GM12878 (cell line): Measurements from ENCODE around the gene MAST3. TPM values are rescaled to one million over a fixed set of nuclear protein-coding genes. Genes with fewer than 3 reads are reported as not detected.

ENCODE experiments used
- ATAC-seq: fragments of 200-7000 bp; cut with Tn5 transposase; 3 replicates; pipeline ENCODE4 v1.9.1; 2020; ENCODE audit warnings: mild to moderate bottlenecking, moderate library complexity
- BruUV-seq: library from RNA; stranded (reverse); fragments of 400-500 nt; replicated peaks from 2 replicates; lab custom pipeline; 2021; lab: Mats Ljungman, UMichigan
- CTCF ChIA-PET: fragments of 300-600 bp; sonication (Branson Sonifier 250); formaldehyde crosslinking; extraction: SDS; loops from one replicate; lab custom pipeline; 2021; ENCODE audit warnings: inconsistent platforms; lab: Yijun Ruan, JAX
- POLR2A ChIA-PET: fragments of 350-600 bp; formaldehyde crosslinking; extraction: SDS; loops from one replicate; lab custom pipeline; 2021; ENCODE audit warnings: inconsistent platforms; lab: Charles Lee
- RAD21 ChIA-PET: fragments of 300-600 bp; sonication (Branson Sonifier 250); formaldehyde crosslinking; loops from one replicate; lab custom pipeline; 2023; ENCODE audit warnings: antibody characterized with exemption; ENCODE audit not compliant: unreplicated experiment; lab: Charles Lee
- SMC1A ChIA-PET: fragments of 300-600 bp; sonication (Branson Sonifier 250); formaldehyde crosslinking; loops from one replicate; lab custom pipeline; 2023; ENCODE audit not compliant: unreplicated experiment, uncharacterized antibody; lab: Charles Lee
- DNase-seq: peaks from one replicate; pipeline ENCODE4 v3.0.0-alpha.2; 2011; ENCODE audit warnings: low read depth, low spot score
- FAIRE-seq: peaks from 3 replicates; lab custom pipeline; 2011; peaks lifted over from hg19 to GRCh38; lab: Jason Lieb, UNC
- H2AFZ ChIP-seq: 2 replicates; pipeline ENCODE4 v1.6.0; 2011; ENCODE audit warnings: low read depth, low read length, control low read depth; ENCODE audit not compliant: control insufficient read depth
- H3K27ac ChIP-seq: 2 replicates; pipeline ENCODE4 v1.5.1; 2011; ENCODE audit warnings: control low read depth; ENCODE audit not compliant: control insufficient read depth, insufficient read depth
- H3K27me3 ChIP-seq, 2 experiments: replicated peaks in 1 of 2; 2 replicates each; pipeline versions ENCODE4 v1.6.0 to v1.6.1; 2011; ENCODE audit warnings: low read length in 1 of 2; ENCODE audit not compliant: control insufficient read depth in 2 of 2, insufficient read depth in 2 of 2
- H3K36me3 ChIP-seq, 2 experiments: 2 replicates each; pipeline ENCODE4 v1.5.1; 2011; ENCODE audit warnings: low read length in 1 of 2; ENCODE audit not compliant: control insufficient read depth in 2 of 2, insufficient read depth in 2 of 2
- H3K4me1 ChIP-seq: 2 replicates; pipeline ENCODE4 v1.6.1; 2011; ENCODE audit warnings: mild to moderate bottlenecking, low read length, moderate library complexity, mixed read lengths; ENCODE audit not compliant: control insufficient read depth, insufficient read depth
- H3K4me2 ChIP-seq: 2 replicates; pipeline ENCODE4 v1.6.0; 2011; ENCODE audit warnings: control low read depth; ENCODE audit not compliant: control insufficient read depth, insufficient read depth
- H3K4me3 ChIP-seq: fragments of 200-600 bp; sonication (generic); 2 replicates; pipeline ENCODE4 v1.5.1; 2016
- H3K79me2 ChIP-seq: 2 replicates; pipeline ENCODE4 v1.6.0; 2011; ENCODE audit warnings: low read length; ENCODE audit not compliant: control insufficient read depth, insufficient read depth
- H3K9ac ChIP-seq: 2 replicates; pipeline ENCODE4 v1.8.0; 2011; ENCODE audit warnings: low read length, control low read depth, mixed read lengths; ENCODE audit not compliant: control insufficient read depth, insufficient read depth
- H3K9me3 ChIP-seq: replicated peaks from 3 replicates; pipeline ENCODE4 v1.5.1; 2011; ENCODE audit warnings: mild to moderate bottlenecking, low read length; ENCODE audit not compliant: control insufficient read depth, insufficient read depth
- H4K20me1 ChIP-seq: 2 replicates; pipeline ENCODE4 v1.6.0; 2011; ENCODE audit not compliant: control insufficient read depth, insufficient read depth
- E2F8 ChIP-seq: fragments of 450-650 bp; IDR thresholded peaks from 2 replicates; pipeline ENCODE4 v1.6.1; 2018; ENCODE audit warnings: mild to moderate bottlenecking, low read depth, moderate library complexity; ENCODE audit not compliant: partially characterized antibody
- ETV6 ChIP-seq, 2 experiments: fragments of 450-650 bp in 1 of 2; IDR thresholded peaks in 1 of 2; conservative IDR thresholded peaks in 1 of 2; 2 replicates each; pipeline ENCODE4 v1.6.1; 2014; ENCODE audit warnings: antibody characterized with exemption in 1 of 2, borderline replicate concordance in 1 of 2, low read depth in 1 of 2, mild to moderate bottlenecking in 1 of 2, moderate library complexity in 1 of 2
- GATAD2B ChIP-seq: fragments of 450-650 bp; conservative IDR thresholded peaks from 2 replicates; pipeline ENCODE4 v1.6.1; 2017; ENCODE audit warnings: low read depth, mild to moderate bottlenecking, moderate library complexity
- POU2F2 ChIP-seq: IDR thresholded peaks from 3 replicates; pipeline ENCODE4 v1.6.1; 2011; ENCODE audit warnings: low read depth, mild to moderate bottlenecking, low read length, borderline replicate concordance
- RCOR1 ChIP-seq: conservative IDR thresholded peaks from 2 replicates; pipeline ENCODE4 v1.6.1; 2012; ENCODE audit warnings: low read depth, low read length, improper control_type of control experiment
- SUPT20H ChIP-seq: IDR thresholded peaks from 2 replicates; pipeline ENCODE4 v1.6.1; 2011; ENCODE audit warnings: low read depth, mild to moderate bottlenecking, low read length, moderate library complexity, borderline replicate concordance; ENCODE audit not compliant: control insufficient read depth
- TAF1 ChIP-seq: IDR thresholded peaks from 2 replicates; pipeline ENCODE4 v1.6.1; 2011; ENCODE audit warnings: mild to moderate bottlenecking, low read depth, low read length, borderline replicate concordance
- TCF3 ChIP-seq: IDR thresholded peaks from 2 replicates; pipeline ENCODE4 v1.6.1; 2012; ENCODE audit warnings: low read depth, mild to moderate bottlenecking, low read length, borderline replicate concordance; ENCODE audit not compliant: insufficient read depth
- USF2 ChIP-seq: IDR thresholded peaks from 2 replicates; pipeline ENCODE4 v1.6.1; 2011; ENCODE audit warnings: low read depth, low read length, improper control_type of control experiment, borderline replicate concordance
- WRNIP1 ChIP-seq: IDR thresholded peaks from 2 replicates; pipeline ENCODE4 v1.6.1; 2011; ENCODE audit warnings: low read depth, low read length, improper control_type of control experiment, borderline replicate concordance
- ZBED1 ChIP-seq: IDR thresholded peaks from 2 replicates; pipeline ENCODE4 v1.6.1; 2016; ENCODE audit warnings: borderline replicate concordance
- ZBTB11 ChIP-seq: fragments of 450-650 bp; formaldehyde crosslinking; IDR thresholded peaks from 2 replicates; pipeline ENCODE4 v1.5.0; 2022; ENCODE audit warnings: mild to moderate bottlenecking, missing genetic modification characterization
- ZNF274 ChIP-seq: IDR thresholded peaks from one replicate; pipeline ENCODE4 v1.8.0; 2011; ENCODE audit not compliant: insufficient read length, insufficient read depth
- WGBS: methylation state at CpG from one replicate; pipeline ENCODE4 v1.1.6; 2016; ENCODE audit warnings: low lambda C conversion rate; ENCODE audit not compliant: insufficient replicate concordance, insufficient coverage; ENCODE audit errors: missing lambda C conversion rate; 5-methylcytosine and 5-hydroxymethylcytosine counted together
- in situ Hi-C: fragments of 300-500 bp; cut with MboI; formaldehyde crosslinking; loops from 9 replicates; pipeline ENCODE4 v1.14.3; 2018; ENCODE audit warnings: mixed read lengths
- intact Hi-C: fragments of 100-400 bp; cut with micrococcal nuclease; formaldehyde crosslinking; loops from one replicate; pipeline ENCODE4 v1.14.2; 2022; ENCODE audit not compliant: unreplicated experiment
- polyA plus RNA-seq, 11 experiments: library from polyadenylated mRNA; depleted of rRNA in 4 of 11; unstranded in 6 of 11; stranded (reverse) in 5 of 11; fragments of >200 nt; fragmentation: Nextera tagmentation in 4 of 11; fragmentation: Illumina TruSeq in 1 of 11; extraction: Ambion mirVana in 4 of 11; extraction: Trizol in 1 of 11; gene quantifications; 1 replicate in 1 of 11; 2 replicates in 10 of 11; pipeline versions ENCODE4 v1.2.1 to v1.2.3, GENCODE V29; 2011 to 2016; ENCODE audit warnings: inconsistent platforms in 2 of 11, missing spikeins in 2 of 11, low read depth in 1 of 11
- total RNA-seq, 4 experiments: library from RNA; depleted of rRNA in 3 of 4; stranded (reverse); fragments of >200 nt in 3 of 4; fragmentation: Illumina TruSeq in 1 of 4; extraction: Trizol in 1 of 4; gene quantifications; 2 replicates each; pipeline versions ENCODE4 v1.2.1 to v1.2.3, GENCODE V29; 2013 to 2021

MAST3 gene
- total and polyA plus RNA-seq, 10 of the 15 experiments (the other 5 are each of a cell fraction or from before 2014, with no cell fraction given): 3.0 to 22.2 (median 7.5) TPM

GRCh38 chr19:18097993-18098890 is 664 bp downstream of the MAST3 start:
- no peak for FAIRE-seq
- Histone ChIP-seq H3K9me3 (no peaks in the 10 kb centered on the region; the same call in 2 of the 3 replicates), H3K4me1 (peaks cover 11% of the 10 kb centered on the region), H4K20me1 (no peaks in the 10 kb centered on the region), H2AFZ (no peak overlapping the region), H3K36me3 (peaks cover 0 to 3% of the 10 kb centered on the region in 2 experiments; a peak in 2 of 4 replicates), H3K4me2 (peak overlapping the region; percentile 98), H3K4me3 (peak overlapping the region; percentile 96), H3K27ac (peak overlapping the region; percentile 87), H3K27me3 (no peaks in the 10 kb centered on the region), H3K9ac (peak overlapping the region; percentile 72), H3K79me2 (peaks cover 31% of the 10 kb centered on the region)
- in situ Hi-C loops (no loop called here), intact Hi-C loops (loop anchor here (5.0 kb wide), 2 partner anchors 36 to 74 kb away; partner anchors contain the start of gene IFI30)
- TSS peak; percentile 96 for BruUV-seq
- ATAC-seq: peak; percentile 4
- RAD21 ChIA-PET: interaction anchor here (0.6 to 3.4 kb wide), 14 partner anchors 10 to 134 kb away, joined by 3 to 37 read pairs (median 6); partner anchors contain the start of genes IL12RB1 and PIK3R2
- CTCF ChIA-PET: interaction anchor here (0.9 to 3.8 kb wide), 14 partner anchors 9 to 110 kb away, joined by 3 to 23 read pairs (median 4); partner anchors contain the start of genes IL12RB1 and PIK3R2
- POLR2A ChIA-PET: interaction anchor here (0.5 to 2.6 kb wide), 15 partner anchors 8 to 589 kb away, joined by 3 to 31 read pairs (median 4); partner anchors contain the start of genes IL12RB1 and JUND
- WGBS: under 1% methylated on average over 22 of the region's 22 CpGs
- SMC1A ChIA-PET: interaction anchor here (0.6 to 3.3 kb wide), 6 partner anchors 10 to 72 kb away, joined by 3 to 30 read pairs (median 5); partner anchors contain the start of gene IL12RB1
- DNase-seq: no peak
- TF ChIP-seq WRNIP1: 0 out of 2 replicates have a peak, but pooled peaks have one; percentile 21
- TF ChIP-seq TCF3: 0 out of 2 replicates have a peak, but pooled peaks have one; percentile 11
- no peak for TF ChIP-seq E2F8
- 0 out of 2 replicates have a peak, but pooled peaks have one; percentile 16 for TF ChIP-seq ZBED1
- no peak for TF ChIP-seq ZNF274
- TF ChIP-seq SUPT20H: no peak
- 0 out of 3 replicates have a peak, but pooled peaks have one; percentile 34 for TF ChIP-seq POU2F2
- TF ChIP-seq USF2: no peak
- no peak for TF ChIP-seq ZBTB11
- peak in 1 of 2 experiments; percentile 20; a peak in 1 of 4 replicates for TF ChIP-seq ETV6 (conservative IDR thresholded peaks at IDR 0.05 in 1 of 2, IDR thresholded peaks at IDR 0.05 in 1 of 2; ENCODE audit: borderline replicate concordance in 1 of 2, low read depth in 1 of 2)
- TF ChIP-seq RCOR1: 0 out of 2 replicates have a peak, but pooled peaks have one; percentile 47
- TF ChIP-seq GATAD2B: peak; percentile 35
- no peak for TF ChIP-seq TAF1
